Stimulated activated naive CD8-positive, alpha-beta T cell treated with anti-CD3 and anti-CD28 coated beads, Interleukin-15, Interleukin-2, amounts not matched to agents 100 ng/mL and 50 ng/mL, for 24 hours (primary cell): ENCODE results near the gene EDIL3.

Experiments
- H3K27ac Mint-ChIP-seq: one replicate; pipeline ENCODE4 v1.8.0; 2021; ENCODE audit warnings: mild to moderate bottlenecking, mixed read lengths
- H3K27me3 Mint-ChIP-seq: one replicate; pipeline ENCODE4 v1.8.0; 2021; ENCODE audit warnings: mixed read lengths
- H3K36me3 Mint-ChIP-seq: one replicate; pipeline ENCODE4 v1.8.0; 2021; ENCODE audit warnings: low read depth, mixed read lengths
- H3K4me1 Mint-ChIP-seq: one replicate; pipeline ENCODE4 v1.8.0; 2021; ENCODE audit warnings: low read depth, mixed read lengths
- H3K4me3 Mint-ChIP-seq: one replicate; pipeline ENCODE4 v1.8.0; 2021; ENCODE audit warnings: mild to moderate bottlenecking, mixed read lengths
- H3K9me3 Mint-ChIP-seq: one replicate; pipeline ENCODE4 v1.8.0; 2021; ENCODE audit warnings: mixed read lengths

Gene EDIL3, protein sequence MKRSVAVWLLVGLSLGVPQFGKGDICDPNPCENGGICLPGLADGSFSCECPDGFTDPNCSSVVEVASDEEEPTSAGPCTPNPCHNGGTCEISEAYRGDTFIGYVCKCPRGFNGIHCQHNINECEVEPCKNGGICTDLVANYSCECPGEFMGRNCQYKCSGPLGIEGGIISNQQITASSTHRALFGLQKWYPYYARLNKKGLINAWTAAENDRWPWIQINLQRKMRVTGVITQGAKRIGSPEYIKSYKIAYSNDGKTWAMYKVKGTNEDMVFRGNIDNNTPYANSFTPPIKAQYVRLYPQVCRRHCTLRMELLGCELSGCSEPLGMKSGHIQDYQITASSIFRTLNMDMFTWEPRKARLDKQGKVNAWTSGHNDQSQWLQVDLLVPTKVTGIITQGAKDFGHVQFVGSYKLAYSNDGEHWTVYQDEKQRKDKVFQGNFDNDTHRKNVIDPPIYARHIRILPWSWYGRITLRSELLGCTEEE

DNA sequence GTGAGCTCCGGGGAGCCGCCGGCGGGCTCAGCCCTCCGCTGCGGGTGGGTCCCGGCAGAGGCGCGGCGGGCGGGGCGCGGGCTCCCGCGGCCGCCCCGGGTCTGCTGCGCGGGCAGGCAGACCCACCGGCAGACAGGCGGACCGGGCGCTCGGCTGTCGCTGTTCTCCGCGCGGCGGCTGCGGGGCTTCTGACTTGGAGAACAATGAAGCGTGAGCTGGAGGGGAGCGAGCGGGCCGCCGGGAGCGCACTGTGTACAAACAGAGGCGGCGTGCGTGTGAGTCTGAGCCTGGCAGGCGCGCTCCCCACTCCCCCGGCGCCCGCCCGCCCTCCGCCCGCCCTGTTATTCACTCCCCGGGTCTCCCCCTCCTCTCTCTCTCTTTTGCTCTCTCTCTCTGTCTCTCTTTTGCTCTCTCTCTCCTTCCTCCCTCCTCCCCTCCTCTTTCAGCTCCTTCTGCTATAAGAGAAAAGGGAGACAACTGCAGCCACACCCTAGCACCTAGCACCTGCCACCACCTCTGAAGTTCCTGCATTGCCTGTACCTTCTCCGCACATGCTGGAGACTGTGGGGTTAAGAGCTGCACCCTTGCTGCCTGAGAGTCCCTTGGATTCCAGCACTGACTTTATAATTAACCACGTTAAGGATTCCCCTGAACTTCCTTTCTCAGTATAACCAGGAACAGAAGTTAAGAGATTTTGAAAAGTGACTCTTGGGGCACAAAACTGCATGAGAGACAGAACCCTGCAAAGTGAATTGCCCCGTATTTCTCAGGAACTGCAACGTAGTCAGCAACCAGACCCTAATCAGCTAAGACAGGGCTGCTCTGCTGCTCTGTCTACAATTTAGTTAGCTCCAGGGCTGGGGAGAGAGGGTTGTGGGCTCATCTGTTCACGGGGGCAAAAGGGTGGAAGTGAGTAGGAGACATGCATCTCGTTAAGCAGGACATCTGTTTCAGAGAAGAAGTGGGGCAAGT lies at the start of gene EDIL3:
EDIL3 (minus strand) TSS at position 277 of the 972 bp plus-strand sequence. CDS start 506 bp downstream, outside the sequence.
- Mint-ChIP-seq H3K36me3 (no peaks in the 10 kb centered on the region), H3K27me3 (peaks cover 50% of the 10 kb centered on the region), H3K9me3 (no peaks in the 10 kb centered on the region), H3K4me1 (peaks cover 3% of the 10 kb centered on the region), H3K27ac (no peak within 1 kb of the TSS), H3K4me3 (no peak within 1 kb of the TSS)

DNA sequence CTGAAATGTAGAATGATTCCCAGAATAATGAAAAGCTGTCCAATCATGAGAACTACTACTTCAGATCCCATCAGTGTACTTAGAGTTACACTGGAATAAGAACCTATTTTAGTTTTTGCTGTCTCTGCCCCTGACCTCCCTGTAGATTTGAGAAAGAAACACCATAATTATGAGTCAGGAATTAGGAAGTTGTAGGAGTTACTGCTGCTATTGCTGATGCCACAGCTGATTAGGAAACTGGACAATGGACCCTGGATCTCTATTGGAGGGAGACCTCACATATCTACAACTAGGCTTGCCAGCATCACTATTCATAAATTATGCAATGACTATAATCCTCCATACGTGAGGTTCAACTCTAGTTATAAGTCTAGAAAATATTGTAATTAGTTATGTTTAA lies 48.8 kb upstream of the EDIL3 start:
- no peaks in the 10 kb centered on the region for H3K36me3 Mint-ChIP-seq
- H3K27me3 Mint-ChIP-seq: no peaks in the 10 kb centered on the region

DNA sequence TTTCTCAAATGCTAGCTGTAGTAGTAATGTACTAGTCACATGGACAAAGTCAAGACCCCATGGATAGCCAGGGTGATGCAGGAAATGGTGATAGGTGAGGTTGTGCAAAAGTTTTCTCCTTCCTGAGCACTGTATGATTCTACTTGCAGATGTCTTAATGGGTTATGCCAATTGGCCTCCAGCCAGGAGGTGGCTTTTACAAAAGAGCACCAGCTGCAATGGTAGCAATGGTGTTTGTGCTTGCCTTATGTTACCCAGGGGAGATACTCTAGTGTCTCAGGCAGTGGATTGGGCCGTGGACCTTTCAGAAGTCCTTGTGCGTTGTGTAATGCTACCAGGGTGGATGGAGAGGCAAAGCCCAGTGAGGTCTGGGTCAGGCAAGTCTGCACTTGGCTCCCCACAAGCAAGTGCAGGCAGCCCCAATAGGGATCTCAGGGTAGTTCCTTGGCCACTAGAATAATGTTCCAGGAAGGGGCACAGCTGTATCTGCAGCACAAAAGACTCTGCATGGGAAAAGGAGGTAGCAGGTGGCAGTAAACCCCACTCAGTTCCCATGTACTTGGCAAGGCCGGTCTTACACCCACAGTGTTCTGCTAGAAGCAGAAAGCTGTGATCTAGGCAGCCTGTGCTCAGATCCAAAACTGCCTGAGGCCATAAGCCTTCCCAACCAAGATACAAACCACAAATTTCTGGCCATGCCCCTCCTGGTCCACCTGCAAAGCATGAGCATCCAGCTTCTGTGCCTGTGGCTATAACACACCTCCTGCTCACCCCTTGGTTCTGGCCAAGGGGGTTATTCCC lies 46.4 kb upstream of the EDIL3 start:
- H3K27ac Mint-ChIP-seq: no peak overlapping the region
- no peaks in the 10 kb centered on the region for H3K4me1 Mint-ChIP-seq
- no peaks in the 10 kb centered on the region for H3K27me3 Mint-ChIP-seq
- H3K4me3 Mint-ChIP-seq: no peak overlapping the region
- H3K36me3 Mint-ChIP-seq: no peaks in the 10 kb centered on the region
- H3K9me3 Mint-ChIP-seq: no peaks in the 10 kb centered on the region

More for the DNA sequence above, 48.8 kb upstream of the EDIL3 start:
- Mint-ChIP-seq H3K4me1 (no peaks in the 10 kb centered on the region), H3K9me3 (peaks cover 3% of the 10 kb centered on the region), H3K4me3 (no peak overlapping the region), H3K27ac (no peak overlapping the region)

DNA sequence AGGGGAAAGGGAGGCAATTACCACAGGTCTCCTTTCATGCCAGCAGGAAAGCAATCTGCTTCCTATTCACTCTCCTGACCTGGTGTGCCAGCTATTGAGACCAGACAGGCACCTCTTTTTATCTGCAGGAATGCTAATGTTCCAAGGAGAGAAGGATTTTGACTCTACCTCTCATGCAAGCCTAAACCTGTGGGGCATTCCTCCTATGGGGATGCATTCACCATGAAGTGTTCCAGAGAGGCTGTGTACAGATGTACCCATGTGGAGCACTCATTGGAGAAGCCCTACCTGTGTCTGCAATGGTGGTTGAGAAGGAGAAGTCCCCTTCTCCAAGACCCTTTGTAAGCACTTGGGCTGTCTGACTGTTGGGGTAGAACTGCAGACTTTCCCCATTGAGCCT lies 45.4 kb upstream of the EDIL3 start:
- H3K4me3 Mint-ChIP-seq: no peak overlapping the region
- H3K27me3 Mint-ChIP-seq: no peaks in the 10 kb centered on the region
- H3K36me3 Mint-ChIP-seq: no peaks in the 10 kb centered on the region
- no peaks in the 10 kb centered on the region for H3K9me3 Mint-ChIP-seq
- H3K27ac Mint-ChIP-seq: no peak overlapping the region
- H3K4me1 Mint-ChIP-seq: no peaks in the 10 kb centered on the region

DNA sequence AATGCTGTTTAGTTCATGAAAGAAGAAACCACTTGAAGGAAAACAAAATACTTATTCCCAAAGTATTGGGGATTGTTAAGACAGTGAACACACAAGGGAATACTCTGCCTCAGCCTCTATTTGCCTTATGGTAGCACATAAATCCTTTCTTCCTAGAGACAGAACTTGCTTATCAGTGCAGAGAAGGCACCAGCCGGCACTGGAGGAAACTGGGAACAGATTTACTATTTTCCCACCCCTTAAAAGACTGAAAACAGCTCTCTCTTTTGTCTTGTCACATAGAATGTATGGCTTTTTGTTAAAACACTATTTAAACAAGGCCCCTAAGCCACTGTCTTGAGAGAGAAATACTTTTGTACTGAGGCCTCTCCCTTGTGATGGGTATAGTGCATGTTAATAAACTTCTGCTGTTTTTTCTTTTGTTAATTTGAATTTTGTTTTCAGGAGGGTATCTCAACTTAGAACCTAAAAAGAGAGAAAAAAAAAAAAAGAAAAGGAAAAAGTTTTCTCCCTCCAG lies 40.7 kb upstream of the EDIL3 start:
- Mint-ChIP-seq H3K4me1 (no peaks in the 10 kb centered on the region), H3K9me3 (no peaks in the 10 kb centered on the region), H3K4me3 (no peak overlapping the region), H3K27me3 (no peaks in the 10 kb centered on the region), H3K36me3 (no peaks in the 10 kb centered on the region), H3K27ac (no peak overlapping the region)

DNA sequence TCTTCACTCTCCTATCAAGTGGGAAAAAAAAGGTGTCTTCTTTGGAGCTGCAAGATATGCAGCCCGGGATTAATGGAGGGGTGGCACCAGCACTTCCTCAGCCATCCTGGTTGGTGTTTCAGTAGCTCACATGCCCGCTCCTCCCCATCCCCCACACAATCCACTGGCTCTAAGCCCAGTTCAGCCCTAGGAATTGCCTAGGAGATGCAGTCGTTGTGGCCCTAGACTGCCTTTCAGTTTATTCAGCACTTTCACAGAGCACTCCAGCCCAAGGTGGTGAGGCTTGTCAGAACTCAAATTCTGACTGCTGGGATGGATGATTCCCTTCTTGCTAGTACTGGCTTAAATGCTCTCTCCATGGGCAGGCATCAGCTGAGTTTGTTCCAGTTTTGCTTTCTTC lies 35.1 kb upstream of the EDIL3 start:
- Mint-ChIP-seq H3K4me1 (no peaks in the 10 kb centered on the region), H3K36me3 (no peaks in the 10 kb centered on the region), H3K27ac (no peak overlapping the region), H3K9me3 (peaks cover 8% of the 10 kb centered on the region), H3K27me3 (no peaks in the 10 kb centered on the region), H3K4me3 (no peak overlapping the region)

DNA sequence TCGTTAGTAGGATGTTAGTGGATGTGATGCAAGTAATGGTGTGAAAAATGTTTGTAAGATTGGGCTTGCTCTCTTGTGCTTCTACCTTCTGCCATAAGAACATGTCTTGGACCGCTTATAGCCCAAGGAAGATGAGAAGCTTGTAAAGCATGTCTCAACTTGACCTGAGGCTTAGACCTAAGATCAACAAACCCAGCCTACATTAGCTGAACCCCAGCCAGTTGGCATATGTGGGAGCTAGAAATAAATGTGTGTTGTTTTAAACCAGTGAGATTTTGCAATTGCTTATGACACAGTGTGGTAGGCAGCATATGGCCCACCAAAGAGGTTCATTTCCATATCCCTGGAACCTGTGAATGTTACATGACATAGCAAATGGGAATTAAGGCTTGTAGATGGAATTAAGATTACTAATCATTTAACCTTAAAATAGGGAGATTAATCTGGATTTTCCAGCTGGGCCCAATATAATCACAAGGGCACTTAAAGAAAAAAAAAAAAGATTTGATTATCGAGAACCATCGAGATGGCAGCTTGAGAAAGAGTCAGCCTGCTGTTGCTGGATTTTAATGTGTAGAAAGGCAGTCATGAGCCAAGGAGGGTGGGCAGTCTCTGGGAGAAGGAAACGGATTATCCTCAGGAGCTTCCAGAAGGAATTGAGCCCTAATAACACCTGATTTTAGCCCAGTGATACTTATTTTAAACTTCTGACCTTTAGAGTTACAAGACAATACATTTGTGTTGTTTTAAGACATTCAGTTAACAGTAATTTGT lies 27.3 kb upstream of the EDIL3 start:
- no peak overlapping the region for H3K4me3 Mint-ChIP-seq
- no peak overlapping the region for H3K27ac Mint-ChIP-seq
- H3K9me3 Mint-ChIP-seq: peaks cover 11% of the 10 kb centered on the region
- no peaks in the 10 kb centered on the region for H3K4me1 Mint-ChIP-seq
- H3K36me3 Mint-ChIP-seq: no peaks in the 10 kb centered on the region
- no peaks in the 10 kb centered on the region for H3K27me3 Mint-ChIP-seq

DNA sequence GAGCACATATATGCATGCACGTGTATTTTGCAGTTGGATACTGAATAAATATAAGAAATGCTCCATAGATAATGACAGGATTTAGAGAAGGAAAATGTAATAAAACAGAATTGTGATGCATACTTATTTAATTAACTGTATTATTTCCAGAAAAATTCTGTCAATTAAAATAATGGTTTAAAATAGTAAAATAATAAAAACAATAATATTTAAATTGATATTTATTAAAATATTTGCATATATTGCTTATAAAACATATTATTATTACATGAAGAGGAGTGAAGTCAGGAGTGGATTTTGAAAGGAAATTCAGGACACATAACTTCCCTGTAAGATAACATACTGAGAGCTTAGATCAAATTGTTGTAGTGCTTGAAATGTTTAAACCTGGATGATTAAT lies 21.4 kb upstream of the EDIL3 start:
- Mint-ChIP-seq H3K27ac (no peak overlapping the region), H3K36me3 (no peaks in the 10 kb centered on the region), H3K27me3 (no peaks in the 10 kb centered on the region), H3K9me3 (no peaks in the 10 kb centered on the region), H3K4me3 (no peak overlapping the region), H3K4me1 (no peaks in the 10 kb centered on the region)

DNA sequence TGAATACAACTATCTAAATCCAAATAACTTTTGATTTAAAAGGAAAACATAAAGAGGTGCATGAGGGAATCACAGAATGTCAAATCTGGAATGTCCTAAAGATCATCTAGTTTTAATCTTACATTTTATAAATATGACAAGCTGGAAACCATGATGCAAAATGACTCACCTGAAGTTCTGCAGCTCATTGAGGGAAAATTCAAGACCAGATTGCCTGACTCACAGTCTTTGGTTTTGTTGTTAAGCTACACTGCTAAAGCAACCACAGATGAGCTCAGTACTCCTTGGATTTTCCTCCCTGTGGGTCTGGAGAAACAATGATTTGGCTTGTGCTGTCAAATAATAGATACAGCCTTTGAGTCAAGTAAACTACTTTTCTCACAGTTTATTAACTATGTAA lies 19.1 kb upstream of the EDIL3 start:
- Mint-ChIP-seq H3K27ac (no peak overlapping the region), H3K36me3 (no peaks in the 10 kb centered on the region), H3K27me3 (no peaks in the 10 kb centered on the region), H3K4me3 (no peak overlapping the region), H3K9me3 (no peaks in the 10 kb centered on the region), H3K4me1 (no peaks in the 10 kb centered on the region)

DNA sequence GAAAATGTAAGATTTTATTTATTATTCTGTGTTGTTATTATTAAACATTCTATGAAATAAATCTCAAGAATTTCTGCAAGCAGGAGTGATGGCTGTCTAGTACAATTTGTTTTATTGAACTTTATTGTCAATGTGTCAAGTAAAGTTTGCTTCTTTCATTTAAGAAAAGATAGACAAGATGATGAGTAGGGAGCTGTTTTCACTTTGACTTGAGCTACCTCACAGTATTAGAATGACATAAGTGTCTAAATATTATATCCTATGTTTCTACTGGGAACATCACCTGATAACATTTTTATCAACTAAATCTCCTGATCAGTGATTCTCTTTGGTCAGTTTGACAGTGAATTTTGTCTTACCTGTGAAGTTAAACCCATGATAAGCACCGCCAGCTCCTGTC lies 12.7 kb upstream of the EDIL3 start:
- no peak overlapping the region for H3K27ac Mint-ChIP-seq
- H3K4me3 Mint-ChIP-seq: no peak overlapping the region
- no peaks in the 10 kb centered on the region for H3K27me3 Mint-ChIP-seq
- no peaks in the 10 kb centered on the region for H3K9me3 Mint-ChIP-seq
- no peaks in the 10 kb centered on the region for H3K36me3 Mint-ChIP-seq
- H3K4me1 Mint-ChIP-seq: no peaks in the 10 kb centered on the region

DNA sequence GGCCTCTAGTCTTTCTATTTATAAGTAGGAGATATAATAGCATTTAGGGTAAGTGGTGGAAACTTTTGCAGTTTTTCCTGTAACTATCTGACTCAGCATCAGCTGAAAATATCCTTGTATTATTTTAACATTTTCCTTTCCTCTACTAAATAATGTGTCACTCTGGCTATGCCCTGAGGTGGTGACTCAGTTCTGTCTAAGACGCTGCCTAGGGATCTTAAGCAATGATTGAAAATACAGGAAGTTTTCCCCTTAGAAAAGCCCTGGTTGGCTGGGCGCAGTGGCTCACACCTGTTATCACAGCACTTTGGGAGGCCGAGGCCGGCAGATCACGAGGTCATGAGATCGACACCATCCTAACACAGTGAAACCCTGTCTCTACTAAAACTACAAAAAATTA lies 9.3 kb upstream of the EDIL3 start:
- Mint-ChIP-seq H3K4me1 (no peaks in the 10 kb centered on the region), H3K27ac (no peak overlapping the region), H3K9me3 (no peaks in the 10 kb centered on the region), H3K27me3 (no peaks in the 10 kb centered on the region), H3K36me3 (no peaks in the 10 kb centered on the region), H3K4me3 (no peak overlapping the region)

DNA sequence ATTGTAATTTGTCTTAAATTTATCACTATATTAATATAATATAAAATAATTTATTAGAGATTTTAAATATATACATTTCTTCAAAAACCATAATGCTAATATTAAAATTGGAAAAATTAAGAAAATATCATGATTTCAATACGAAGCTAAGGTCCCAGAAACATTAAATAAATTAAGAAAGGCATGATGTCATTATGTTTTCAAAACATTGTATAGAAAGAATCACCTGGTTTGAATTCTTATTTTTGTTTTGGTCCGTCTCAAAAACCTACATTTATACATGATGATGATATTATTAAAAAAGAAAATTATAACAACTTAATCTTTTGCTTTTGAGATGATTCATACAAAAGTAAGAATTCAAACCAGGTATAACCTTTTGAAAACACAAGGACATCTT lies 8.2 kb upstream of the EDIL3 start:
- no peaks in the 10 kb centered on the region for H3K27me3 Mint-ChIP-seq
- no peak overlapping the region for H3K4me3 Mint-ChIP-seq
- H3K36me3 Mint-ChIP-seq: no peaks in the 10 kb centered on the region
- no peaks in the 10 kb centered on the region for H3K9me3 Mint-ChIP-seq
- H3K27ac Mint-ChIP-seq: no peak overlapping the region
- no peaks in the 10 kb centered on the region for H3K4me1 Mint-ChIP-seq

DNA sequence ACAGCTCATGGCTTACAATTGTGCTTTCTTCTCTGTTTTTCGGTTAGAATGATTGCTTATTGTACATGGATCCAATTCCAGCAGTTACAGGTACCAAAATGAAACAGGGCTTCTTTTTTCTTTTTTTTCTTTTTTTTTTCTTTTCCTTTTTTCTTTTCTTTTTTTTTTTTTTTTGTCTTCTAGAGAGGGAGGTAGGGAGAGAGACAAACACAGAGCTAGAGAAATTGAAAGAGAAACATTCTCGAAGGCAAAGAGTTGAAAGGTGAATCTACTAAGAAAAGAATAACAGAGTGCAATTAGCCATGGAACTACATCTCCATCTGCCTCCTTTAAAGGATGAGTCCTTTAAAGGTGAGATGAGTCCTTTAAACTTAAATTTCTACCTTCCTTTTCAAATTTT lies 1.0 kb upstream of the EDIL3 start:
- Mint-ChIP-seq H3K27ac (no peak overlapping the region), H3K9me3 (no peaks in the 10 kb centered on the region), H3K36me3 (no peaks in the 10 kb centered on the region), H3K27me3 (peaks cover 50% of the 10 kb centered on the region), H3K4me3 (no peak overlapping the region), H3K4me1 (peaks cover 3% of the 10 kb centered on the region)
